Ammon's horn (tissue), 1 donor: ENCODE measurements around the gene SMG1.

Experiments used
- DNase-seq: peaks from one replicate; pipeline ENCODE4 v3.0.0-alpha.2; 2016; ENCODE audit warnings: low spot score

Gene SMG1

DNA sequence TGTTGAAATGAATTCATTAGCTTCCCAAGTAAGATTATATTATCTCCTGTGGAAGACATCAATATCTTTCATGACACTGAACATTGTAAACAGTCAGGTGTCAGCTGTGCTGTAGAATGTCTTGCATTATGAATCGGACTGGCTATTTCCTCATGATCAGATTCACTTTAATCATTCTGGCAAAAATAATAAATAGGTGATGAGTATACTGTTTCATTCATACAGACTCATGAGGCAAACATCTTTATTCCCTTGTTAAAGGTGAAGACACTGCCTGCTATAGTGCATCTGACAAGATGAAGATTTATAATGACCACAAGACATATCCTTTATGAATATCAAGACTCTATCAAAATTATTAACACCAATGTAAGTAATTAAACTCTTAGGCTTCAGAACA, 73.6 kb downstream of the SMG1 start:
- no peak for DNase-seq

DNA sequence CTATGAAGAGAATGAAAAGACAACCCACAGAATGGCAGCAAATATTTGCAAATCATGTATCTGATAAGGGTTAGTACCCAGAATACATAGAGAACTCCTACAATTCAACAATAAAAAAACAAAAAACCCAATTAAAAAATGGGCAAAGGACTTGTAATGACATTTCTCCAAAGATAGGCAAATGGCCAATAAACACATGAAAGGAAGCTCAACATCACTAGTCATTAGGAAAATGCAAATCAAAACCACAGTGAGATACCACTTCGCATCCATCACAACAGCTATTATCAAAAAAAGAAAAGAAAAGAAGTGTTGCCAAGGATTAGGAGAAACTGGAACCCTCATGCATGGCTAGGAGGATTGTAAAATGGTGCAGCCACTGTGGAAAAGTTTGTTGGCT, 79.8 kb downstream of the SMG1 start:
- DNase-seq, result no peak

DNA sequence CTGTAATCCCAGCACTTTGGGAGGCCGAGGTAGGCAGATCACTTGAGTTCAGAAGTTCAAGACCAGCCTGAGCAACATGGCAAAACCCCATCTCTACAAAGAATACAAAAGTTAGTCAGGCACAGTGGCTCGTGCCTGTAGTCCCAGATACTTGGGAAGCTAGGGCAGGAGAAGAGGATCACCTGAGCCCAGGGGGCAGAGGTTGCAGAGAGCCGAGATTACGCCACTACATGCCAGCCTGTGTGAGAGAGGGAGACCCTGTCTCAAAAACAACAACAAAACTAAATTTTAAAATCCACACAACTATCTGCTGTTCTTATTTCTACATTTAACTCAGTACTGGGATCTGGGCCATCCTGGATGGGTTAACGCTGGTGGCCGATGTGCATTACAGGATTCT, 83.6 kb downstream of the SMG1 start:
- DNase-seq, result no peak

DNA sequence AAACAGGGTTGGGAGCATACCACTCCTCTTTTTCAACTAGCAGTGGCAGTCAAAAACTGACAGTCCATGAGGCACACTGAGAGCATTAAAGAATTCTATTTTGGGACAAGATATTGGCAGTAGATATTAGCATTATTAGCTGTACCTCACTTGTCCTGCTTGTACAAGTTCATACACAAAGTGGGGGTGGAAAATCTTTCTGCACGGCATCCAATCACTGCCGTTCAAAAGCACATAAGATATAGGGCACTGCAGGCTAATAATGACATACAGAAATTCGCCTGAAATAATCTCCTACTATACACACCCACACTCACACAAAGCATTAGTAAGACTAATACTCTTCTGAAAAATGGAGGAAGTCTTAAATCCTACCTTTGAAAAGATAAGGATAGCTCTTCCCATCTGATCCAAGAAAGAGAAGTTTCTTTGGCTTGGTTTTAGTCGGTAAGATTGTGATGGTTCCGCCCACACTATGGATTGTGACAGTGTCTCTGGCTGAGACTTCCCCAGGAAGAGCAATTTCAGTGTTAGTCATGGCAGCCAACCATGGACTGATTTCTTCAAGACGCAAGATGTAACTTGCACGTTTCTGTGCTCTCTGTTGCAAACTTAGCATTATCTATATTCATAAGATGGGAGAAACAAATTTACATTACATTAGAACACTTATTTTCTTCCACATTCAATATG, 84.2 kb downstream of the SMG1 start:
- no peak for DNase-seq

DNA sequence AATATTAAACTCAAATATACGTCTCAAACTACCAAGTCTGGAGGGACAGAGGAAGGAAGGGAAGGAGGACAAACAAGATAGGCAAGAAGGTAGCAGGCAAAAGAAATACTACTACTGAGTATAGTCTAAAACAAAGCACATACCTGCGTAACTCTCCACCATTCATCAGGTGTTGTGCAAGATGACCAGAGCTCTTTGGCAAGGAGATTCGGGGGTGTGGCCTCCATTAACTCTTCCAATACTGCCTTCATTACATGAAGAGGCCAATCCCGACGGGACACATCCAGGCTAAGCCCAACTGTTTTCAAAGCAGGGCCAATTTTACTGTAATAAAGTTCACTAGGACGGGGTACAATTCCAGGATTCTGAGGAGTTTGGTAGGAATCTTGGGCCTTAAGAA, 86.7 kb downstream of the SMG1 start:
- DNase-seq, result no peak

DNA sequence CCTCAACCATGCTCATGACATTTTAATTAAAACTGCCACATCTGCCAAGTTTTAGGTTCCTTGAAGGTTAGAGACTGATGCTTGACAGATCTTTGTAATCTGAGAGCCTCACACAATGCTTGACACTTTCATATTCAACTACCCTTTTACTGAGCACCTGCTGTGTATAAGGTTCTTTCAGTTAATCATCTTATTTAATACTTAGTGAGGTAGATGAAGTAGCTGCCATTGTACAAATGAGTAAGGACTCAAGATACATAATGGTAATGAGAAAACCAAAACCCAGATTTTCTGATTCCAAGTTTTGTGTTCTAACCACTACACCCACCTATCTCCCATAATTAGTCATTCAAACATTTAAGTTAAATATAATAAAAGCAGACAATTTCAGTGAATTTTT, 89.5 kb downstream of the SMG1 start:
- DNase-seq, result no peak

DNA sequence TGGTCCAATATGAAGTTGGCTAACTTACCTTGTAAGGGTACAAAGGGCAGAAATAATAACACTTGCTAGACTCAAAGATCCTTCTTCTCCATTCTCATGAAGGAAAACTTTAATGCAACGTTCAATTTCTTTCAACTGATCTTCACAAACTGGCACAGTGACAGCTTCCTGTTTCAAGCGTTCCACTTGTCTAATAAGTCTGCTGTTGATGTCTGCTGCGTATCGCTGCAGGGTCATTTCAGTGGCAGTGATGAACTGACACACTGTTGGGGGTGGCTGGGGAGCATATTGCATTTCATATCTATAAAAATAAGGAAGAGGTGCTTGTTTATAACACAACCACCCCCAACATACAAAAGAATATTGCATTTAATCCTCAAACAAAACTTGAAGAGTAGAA, 91.3 kb downstream of the SMG1 start:
- DNase-seq, result no peak

DNA sequence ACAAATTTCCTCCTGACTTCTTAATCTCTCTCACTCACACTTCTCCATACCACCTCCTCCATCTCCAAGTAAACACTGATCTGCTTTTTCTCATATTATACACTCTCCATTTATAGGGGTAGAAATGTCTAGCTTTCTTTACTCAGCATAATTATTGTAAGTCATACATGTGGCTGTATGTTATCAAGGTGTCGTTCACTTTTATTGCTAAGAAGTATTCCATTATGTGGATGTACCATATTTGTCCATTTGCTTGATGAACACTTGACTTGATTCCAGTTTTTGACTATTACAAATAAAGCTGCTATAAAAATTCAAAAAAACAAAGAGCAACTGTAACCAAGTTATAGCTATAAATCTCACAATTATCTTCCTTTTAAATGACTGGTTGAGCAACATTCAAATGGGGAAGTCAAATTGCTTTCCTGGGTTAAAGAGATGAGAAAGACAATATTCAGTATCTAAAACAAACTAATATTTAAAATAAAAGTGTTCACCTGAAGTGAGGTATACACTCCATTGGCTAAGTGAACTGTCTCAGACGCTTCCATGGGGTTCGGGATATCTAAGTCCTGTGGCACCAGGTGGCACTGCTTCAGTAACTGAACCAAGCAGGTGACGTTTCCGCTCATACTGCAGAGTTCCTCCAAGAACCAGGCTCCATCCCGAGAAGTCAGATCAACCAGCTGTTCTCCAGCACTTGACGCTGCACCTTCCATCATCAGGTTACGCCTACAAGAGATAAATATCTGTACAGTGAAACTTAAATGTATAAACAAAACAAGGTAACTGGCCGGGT, 92.3 kb downstream of the SMG1 start:
- no peak for DNase-seq

DNA sequence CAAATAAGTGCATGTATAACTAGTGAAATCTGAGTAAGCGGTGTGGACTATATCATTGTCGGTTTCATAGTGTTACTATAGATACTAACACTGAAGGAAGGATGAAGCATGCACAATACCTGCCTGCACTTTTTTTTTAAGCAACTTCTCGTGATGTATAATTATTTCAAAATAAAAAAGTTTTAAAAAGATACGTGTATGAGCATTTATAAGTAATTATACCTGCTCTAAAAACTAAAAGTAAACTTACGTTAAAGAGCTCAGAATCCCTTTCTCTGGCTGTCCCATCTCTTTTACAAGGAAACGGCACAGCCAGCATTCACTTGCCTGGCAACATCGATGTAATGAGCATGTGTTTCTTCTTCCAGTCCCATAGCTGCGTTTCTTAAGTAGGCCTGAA, 93.6 kb downstream of the SMG1 start:
- DNase-seq, result no peak

DNA sequence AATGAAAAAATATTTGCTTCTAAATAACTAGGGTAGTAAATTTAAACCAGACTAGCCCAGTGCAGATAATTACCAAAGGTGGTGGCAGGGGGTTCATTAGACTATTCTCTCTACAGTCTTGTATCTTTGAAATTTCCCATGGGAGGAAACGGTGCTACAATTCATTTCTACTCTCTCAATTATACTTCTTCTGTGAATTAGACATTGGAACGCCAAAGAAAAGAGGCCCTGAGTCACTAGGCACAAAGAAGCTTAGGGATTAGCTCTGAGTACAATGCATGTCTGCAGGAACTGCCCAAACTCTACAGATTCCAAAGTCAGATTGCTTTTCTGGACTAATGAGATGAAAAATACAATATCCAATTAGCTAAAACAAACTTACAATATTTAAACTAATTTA, 94.2 kb downstream of the SMG1 start:
- DNase-seq, result no peak

DNA sequence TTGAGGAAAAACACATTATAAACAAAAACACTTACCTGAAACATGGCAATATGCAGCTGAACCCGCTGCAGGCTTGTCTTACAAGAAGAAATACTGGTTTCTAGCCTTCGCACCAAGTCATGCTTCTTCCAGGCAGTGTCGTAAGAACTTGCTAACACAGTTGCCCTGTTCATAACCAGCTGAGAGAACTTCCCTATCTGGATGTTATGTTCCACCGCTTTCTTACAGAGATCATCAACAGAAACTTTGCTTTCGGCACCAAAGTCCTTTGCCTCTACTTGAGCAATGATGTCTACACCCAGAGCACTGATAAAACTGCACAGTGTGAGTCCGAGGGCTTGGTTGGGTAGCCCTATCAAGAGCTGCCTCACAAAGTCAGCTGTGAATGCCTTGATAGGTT, 97.0 kb downstream of the SMG1 start:
- no peak for DNase-seq

DNA sequence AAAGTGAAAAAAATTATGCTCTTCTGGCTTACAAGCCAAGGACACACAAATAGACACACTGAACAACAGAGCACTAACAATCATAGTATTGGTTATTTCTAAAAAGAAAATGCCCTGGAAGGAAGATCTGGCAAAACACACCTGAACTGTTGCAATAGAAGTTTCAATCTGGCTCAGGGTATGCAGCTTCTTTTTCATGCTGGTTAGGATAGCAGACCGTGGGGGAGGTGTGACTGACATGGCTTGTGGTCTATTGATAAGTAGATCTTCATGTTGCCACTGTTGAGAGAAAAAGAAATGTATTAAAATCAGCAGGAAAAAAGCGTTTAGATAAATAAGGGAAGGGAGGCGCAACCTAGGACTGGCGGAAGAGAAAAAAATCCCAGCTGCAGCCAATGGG, 98.3 kb downstream of the SMG1 start:
- no peak for DNase-seq

DNA sequence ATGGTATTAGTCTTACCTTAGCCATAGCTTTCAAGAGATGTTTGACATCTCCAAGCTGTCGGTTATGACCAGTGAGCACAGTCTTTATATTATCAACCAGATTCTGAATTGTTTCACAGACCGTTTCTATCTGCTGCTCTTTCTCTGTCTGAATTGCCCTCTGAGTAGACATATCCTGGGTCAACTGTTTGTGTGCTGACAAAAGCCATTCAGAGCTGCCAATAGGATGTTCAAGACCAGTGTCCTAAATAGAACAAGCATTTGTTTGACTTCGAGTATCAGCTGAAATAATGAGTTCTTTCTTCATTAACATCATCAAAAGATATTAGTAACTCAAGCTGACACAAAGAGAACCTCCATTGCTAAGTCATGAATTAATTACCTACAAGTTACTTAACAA, 109.9 kb downstream of the SMG1 start:
- DNase-seq, result peak; percentile 77

DNA sequence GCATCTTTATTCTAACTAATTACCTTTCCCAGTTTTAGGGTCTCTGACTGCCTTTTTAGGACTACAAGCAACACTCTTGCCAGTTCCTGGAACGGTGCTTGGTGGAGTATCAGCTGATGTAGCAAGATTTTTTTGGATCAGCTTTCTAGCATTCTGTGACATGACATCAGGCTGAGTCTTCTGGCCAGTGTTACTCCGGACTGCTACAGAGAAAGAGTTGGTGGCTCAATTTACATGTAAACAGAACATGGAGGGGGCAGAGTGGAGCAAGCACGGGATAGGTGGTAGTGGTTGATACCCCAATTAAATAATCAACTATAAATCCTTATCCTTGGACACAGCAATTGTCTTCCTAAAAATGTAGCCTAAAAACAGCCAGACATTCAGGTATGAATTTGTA, 114.3 kb downstream of the SMG1 start:
- DNase-seq, result no peak

DNA sequence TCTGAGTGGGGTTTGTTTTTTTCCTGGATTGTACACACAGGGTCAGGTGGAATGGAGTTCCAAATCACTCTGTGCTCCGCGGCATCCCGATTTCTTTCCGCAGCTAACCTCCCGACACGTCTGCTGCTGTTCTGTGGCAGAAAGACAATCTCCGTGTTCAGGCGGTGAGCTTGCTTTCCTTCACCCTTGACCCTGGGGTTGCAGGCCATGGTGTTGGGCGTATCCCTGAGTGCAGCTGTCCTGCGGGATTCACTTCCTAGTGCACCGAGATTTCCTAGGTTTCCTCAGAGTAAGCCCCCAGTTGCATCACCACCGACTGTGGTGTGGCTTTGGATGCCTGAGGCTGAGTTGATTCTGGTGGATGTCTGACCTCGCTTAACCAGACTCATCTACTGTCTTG, 117.0 kb downstream of the SMG1 start:
- DNase-seq, result no peak

DNA sequence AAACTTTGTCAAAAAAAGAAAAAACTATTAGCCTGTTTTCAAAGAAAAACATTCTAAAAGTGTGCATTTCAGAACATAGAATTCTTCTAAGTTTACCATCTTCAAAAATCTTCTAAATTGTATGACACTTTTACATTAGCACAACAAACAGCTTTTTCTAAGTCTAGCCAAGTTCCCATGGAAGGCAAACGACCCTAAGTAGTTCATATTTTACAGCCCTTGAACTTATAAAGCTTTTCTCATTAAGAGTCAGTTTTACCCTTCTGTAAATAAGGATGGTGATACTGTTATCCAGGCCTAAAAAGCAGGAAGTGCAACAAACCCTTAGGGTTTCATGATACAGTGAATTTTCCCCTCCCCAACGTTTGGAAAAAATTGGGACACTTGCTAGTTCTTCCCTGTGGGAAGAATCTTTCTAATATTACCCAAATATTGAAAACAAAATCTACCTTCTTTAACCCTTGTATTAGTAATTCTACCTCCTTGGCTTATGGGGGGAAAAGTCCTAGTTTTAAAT, 120.9 kb downstream of the SMG1 start:
- no peak for DNase-seq

DNA sequence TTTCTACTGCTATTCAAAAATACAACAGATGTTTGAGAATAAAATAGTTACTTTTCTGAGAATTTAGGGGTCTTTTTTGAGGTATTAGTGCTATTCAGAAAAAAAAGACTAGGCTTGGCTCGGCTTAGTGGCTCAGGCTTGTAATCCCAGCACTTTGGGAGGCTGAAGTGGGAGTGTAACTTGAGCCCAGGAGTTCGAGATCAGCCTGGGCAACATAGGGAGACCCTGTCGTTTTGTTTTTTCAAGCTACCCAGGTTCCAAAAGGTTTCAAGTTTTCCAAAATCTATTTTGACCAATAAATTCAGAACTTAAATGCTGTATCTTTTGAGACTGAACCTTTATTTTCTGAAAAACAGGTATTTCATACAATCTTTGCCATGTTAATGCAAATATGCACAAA, 121.7 kb downstream of the SMG1 start:
- DNase-seq, result no peak

DNA sequence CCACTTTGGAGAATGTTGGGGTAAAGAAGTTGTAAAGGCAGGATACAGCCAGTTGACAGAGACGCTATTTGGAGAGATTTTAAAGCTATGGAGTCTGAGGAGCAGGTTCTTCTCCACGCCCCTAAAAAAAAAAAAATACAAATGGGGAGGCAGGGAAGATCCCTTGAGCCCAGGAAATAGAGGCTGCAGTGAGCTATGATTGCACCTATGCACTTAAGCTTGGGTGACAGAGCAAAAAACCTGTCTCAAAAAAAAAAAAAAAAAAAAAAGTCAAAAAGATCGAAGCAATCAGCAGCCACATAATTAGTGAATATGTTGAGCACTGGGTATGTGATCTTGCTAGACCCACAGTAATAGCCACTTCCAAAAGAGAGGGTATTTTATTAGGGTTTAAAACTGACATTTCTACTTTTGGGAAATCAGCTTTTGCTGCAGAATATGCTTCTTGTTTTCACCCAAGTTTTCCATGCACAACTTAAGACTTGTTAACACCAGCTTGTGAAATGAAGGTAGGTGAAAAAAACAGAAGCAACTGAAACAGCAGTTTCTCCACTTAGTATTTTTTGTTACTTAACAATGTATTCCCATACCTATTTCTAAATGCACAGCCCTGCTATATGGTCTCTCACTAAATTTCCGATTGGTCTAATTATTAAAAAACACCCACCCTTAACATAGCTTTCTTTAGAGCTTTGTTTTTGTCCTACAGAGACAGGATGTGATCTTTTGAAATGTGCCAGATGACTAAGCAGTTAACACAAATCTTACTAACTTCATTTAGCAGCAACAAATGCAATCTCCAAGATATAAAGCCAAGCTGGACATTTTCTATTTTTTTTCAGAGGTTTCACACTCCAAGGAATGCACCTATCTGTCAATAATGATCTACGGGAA, 122.4 kb downstream of the SMG1 start:
- no peak for DNase-seq

DNA sequence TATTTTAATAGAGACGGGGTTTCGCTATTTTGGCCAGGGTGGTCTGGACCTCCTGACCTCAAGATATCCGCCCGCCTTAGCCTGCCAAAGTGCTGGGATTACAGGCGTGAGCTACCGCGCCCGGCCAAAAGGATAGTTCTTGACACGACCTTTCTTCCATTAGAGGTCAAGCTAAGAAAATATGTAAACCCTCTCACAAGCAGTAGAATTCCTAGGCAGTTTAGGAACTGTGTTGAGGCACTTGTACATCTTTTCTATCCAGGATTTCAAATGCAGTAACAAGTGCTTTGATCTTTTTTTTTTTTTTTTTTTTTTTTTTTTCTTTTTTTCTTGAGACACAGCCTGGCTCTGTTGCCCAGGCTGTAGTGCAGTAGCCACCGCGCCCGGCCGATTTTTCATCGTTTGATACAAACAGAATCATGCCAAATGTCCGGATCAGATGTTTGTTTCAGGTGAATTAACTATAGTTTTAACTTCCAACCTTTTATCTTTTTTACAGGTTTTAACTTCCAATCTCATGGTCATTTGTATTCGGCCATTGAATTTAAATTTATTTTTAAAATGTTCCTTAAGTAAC, 123.4 kb downstream of the SMG1 start:
- DNase-seq, result no peak

DNA sequence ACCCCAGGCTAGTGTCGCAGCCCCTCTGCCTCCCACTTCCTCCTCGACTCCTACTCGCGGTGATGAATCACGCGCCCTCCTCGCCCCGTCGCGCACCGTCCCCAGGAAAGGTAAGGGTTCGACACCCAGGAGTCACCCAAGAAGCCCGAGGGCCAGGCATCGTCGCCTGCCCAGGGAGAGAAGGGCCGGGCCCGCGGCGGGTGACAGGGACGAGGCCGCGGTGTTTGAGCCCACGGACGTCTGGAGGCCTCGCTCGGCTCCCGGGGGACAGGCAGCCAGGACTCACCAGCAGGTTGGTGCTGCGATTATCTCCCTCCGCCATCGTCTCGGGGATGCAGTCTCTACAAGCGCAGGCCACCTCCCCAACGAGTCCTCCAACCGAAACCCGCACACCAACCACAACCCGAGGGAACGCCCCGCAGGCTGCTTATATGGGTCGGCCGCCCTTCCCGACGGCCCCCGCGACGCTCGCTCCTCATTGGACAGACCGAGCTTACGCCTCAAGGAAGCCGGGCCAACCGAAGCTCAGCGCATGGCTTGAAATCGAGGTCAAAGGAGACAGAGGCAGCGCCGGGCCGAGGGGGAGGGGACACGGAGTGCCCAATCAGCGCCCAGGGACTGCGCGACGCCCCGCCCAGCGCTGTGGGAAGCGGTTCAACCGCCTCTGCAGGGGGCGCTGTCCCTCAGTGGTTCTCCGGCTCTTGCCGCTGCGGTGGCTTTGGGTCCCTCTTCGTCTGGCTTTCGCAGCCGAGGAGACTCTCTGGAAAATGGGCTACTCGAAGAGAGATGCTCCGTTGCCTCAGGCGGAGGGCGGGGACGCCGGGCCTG, 124.8 kb downstream of the SMG1 start, which contains the start of gene ARL6IP1:
ARL6IP1 (minus strand) TSS at position 405 of the 828 bp plus-strand sequence; CDS start at position 322, 83 bp downstream.
- peak; percentile 100 for DNase-seq

DNA sequence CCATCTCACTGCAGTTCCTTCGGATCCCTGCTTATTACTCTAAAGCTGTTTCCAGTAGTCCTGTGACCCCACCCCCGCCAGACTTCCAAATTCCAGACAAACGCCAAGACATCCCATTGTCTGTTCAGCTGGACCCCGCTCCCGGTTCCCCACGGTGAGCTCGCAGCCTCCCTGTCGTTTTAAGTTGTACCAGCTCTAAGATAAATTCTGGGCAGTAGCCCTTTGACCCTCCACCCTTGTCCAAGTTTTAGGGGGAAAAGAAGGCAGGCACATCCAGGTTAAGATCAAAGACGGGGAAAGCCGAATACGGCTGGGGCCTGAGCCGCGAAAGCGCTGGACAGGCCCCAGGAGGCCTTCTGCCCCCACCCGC, 125.4 kb downstream of the SMG1 start:
- DNase-seq, result no peak
